Activated naive CD4-positive, alpha-beta T cell treated with anti-CD3 and anti-CD28 coated beads, Interleukin-2, amount 10 ng/mL, durations not matched to agents 5 hours and 36 hours (primary cell): ENCODE measurements around the gene METAP1D. TPM values are rescaled to one million over a fixed set of nuclear protein-coding genes. Genes with fewer than 3 reads are reported as not detected.

ENCODE experiments used
- total RNA-seq, 2 experiments: library from RNA; stranded (reverse); gene quantifications; one replicate each; pipeline ENCODE4 v1.2.3, GENCODE V29; 2021

METAP1D gene
- total RNA-seq = 1 to 10 TPM; 5.5 to 5.6 TPM

GRCh38 chr2:171999604-172000469 lies at the start of gene METAP1D:
Gene METAP1D (plus strand): TSS chr2:171999953. CDS start chr2:171999970, 17 bp downstream.

GRCh38 chr2:172085460-172086159 lies 85.9 kb downstream of the METAP1D start, which contains the start of gene DLX1:
Gene DLX1 (plus strand): TSS chr2:172085507. CDS start chr2:172085678, 171 bp downstream.

GRCh38 chr2:172102391-172103359 lies 102.9 kb downstream of the METAP1D start, which contains the start of gene DLX2:
Gene DLX2 (minus strand): TSS chr2:172102900. CDS start chr2:172102538, 362 bp downstream.

Other genes starting within 250 kb of the METAP1D start
- gene SLC25A12, start 105.7 kb upstream of the METAP1D start, total RNA-seq = 10 to 100 TPM; 21.9 to 23.0 TPM
- gene HAT1, start 77.5 kb upstream of the METAP1D start, total RNA-seq = 10 to 100 TPM; 49.8 to 52.0 TPM
- gene DLX1, start 85.6 kb downstream of the METAP1D start, total RNA-seq = not detected
- gene DLX2, start 102.9 kb downstream of the METAP1D start, total RNA-seq = not detected